Fibroblast of peridontal ligament (primary cell): ENCODE measurements around the gene EIF5A2.

Source experiments
- DNase-seq: peaks from one replicate; pipeline ENCODE4 v3.0.0-alpha.2; 2010; ENCODE audit errors: extremely low read depth

The EIF5A2 gene

GRCh38 chr3:170852324-170852723 lies 56.1 kb downstream of the EIF5A2 start:
- no peak for DNase-seq

- DNase-seq, result peak; percentile 58
These were observed 60.0 kb downstream of the EIF5A2 start for GRCh38 chr3:170848292-170848917.

- no peak for DNase-seq
These were observed 64.1 kb downstream of the EIF5A2 start for GRCh38 chr3:170844377-170844776.

GRCh38 chr3:170840291-170840859 lies 68.1 kb downstream of the EIF5A2 start:
- peak; percentile 74 for DNase-seq

- DNase-seq, result no peak
These were observed 68.8 kb downstream of the EIF5A2 start for GRCh38 chr3:170839518-170840100.
